ENCODE measurements around the gene LRPAP1.

The LRPAP1 gene

DNA sequence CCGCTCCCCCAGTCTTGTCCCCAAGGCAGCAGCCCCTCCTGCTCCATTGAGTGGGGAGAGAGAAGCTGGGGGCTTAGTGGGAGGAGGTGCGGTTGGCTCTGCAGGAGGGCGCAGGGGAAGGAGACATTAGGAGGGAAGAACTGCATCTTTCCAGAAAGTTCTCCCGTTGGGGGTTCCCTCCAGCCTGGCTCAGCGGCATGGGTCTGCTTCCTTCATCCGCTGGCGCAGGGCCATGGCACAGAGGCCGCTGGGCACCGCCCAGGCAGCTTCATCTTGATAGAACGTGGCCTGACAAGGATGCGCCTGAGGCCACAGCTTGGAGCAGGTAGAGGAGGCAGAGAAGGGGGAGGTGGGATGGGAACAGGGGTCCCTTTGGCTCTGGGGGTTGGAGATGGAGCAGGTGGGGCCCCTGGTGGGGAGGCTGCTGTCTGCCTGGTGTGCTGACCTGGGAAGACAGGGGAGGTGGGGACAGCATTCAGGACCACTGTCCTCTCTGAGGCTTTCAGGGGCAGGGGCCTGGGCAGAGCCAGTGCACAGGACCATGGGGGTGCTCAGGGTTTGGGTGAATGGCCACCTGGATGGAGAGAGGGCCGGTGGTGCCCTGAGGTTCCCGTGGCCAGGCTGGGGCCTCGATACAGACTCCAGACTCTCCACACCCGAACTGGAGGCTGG, 57.0 kb downstream of the LRPAP1 start:
- in situ Hi-C loops (cut with HindIII; ENCODE audit: low sequenced_read_pairs): no loop called here

DNA sequence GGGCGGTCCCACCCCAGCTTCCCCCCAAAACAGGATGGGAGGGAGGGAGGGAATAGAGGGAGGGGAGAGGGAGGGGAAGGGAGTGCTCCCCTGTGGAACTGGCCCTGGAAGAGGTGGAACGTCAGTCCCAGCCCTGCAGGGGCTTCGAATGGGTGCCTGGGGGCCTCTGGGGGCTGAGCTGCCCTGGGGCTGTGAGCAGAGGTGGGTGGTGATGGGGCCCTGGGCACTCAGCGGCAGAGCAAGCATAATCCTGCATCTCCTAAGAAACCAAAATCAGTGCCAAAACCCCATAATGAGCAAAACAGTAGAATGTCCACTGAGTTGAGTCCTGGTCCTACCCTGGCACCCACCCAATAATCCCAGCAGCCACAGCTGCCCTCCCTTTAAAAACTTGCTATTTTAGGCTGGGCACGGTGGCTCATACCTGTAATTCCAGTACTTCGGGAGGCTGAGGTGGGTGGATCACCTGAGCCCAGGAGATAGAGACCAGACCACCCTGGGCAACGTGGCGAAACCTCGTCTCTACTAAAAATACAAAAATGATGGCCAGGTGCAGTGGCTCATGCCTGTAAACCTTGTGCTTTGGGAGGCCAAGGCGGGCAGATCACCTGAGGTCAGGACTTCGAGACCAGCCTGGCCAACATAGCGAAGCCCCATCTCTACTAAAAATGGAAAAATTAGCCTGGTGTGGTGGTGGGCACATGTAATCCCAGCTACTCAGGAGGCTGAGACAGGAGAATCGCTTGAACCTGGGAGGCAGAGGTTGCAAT, 58.0 kb downstream of the LRPAP1 start:
- in situ Hi-C loops (cut with HindIII; ENCODE audit: low sequenced_read_pairs): no loop called here

DNA sequence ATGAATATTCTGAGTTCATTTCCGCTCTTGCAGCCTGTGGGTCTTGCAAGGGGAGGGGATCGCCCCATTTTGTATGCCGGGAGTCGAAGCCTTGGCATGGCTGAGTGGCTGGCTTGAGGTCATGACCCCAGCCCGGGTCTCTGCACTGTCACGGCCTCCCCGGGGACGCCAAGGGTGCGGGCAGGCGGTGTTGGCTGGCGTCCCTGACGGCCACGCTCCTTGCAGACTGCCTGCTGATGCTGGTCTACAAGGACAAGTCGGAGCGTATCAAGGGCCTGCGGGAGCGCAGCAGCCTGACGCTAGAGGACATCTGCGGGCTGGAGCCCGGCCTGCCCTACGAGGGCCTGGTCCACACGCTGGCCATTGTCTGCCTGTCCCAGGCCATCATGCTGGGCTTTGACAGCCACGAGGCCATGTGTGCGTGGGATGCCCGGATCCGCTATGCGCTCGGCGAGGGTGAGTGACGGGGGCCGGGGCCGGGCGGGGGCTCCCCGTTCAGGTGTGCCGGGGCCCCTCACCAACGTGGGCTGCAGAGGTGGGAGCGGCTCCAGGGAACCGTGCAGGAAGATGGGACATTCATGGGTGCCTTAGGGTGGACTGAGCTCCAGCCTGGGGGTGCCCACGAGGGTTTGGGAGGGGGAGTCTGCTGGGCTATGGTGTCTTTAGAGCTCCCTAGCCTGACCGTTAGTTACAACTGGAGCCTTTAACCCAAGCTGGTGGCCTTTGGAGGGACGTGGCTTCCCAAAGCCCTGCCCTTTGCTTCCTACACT, 58.9 kb downstream of the LRPAP1 start:
- in situ Hi-C loops (cut with HindIII; ENCODE audit: low sequenced_read_pairs): no loop called here

DNA sequence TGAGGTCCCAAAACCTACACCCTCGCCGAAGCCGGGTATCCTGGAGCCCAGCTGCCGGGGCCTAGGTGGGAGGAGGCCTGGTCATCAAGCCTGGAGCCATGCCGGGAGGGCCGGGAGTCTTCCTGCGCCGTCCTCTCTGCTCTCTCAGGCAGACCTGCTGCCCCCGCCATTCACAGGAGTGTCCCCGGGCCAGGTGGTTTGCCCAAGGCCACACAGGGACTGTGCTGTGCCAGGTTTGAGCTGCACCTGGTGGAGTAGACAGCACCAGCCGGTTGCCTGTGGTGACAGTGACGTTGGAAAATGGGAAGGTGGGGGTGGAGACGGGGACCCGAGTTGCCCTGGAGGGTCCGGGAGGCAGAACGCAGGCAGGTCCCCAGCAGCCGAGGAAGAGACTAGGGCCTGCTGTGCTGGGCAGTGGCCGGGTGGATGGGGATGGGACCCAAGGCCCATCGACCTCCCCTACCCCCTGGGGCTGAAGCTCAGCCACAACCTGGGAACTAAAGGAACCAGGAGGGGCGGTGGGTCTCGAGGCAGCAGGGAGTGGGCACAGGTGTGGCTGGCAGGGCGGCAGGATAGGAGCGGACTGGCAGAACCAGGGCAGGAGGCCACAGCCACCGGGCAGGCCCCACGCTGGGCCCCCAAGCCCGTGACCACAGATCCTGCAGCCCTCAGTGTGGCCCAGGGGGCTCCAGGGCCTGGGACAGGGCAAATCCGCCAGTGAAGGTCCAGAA, 59.6 kb downstream of the LRPAP1 start:
- in situ Hi-C loops (cut with HindIII; ENCODE audit: low sequenced_read_pairs): no loop called here

DNA sequence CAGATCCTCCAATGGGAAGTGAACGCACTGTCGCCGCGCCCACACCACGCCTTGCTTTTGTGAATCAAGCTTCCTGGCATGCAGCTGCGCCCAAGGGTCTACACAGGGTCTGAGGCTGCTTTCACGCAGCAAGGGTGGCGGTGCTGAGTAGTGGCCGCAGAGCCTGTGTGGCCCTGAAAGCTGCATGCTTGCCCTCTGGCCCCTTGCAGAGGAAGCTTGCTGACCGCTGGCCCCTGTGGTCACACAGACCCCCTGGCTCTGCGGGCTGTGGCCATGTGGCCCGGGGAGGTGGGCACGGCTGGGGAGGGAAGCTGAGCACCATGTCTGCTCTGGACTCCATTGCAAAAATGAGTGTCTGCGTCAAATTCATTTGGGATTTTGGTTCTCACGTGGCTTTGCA, 60.3 kb downstream of the LRPAP1 start:
- in situ Hi-C loops (cut with HindIII; ENCODE audit: low sequenced_read_pairs): no loop called here

DNA sequence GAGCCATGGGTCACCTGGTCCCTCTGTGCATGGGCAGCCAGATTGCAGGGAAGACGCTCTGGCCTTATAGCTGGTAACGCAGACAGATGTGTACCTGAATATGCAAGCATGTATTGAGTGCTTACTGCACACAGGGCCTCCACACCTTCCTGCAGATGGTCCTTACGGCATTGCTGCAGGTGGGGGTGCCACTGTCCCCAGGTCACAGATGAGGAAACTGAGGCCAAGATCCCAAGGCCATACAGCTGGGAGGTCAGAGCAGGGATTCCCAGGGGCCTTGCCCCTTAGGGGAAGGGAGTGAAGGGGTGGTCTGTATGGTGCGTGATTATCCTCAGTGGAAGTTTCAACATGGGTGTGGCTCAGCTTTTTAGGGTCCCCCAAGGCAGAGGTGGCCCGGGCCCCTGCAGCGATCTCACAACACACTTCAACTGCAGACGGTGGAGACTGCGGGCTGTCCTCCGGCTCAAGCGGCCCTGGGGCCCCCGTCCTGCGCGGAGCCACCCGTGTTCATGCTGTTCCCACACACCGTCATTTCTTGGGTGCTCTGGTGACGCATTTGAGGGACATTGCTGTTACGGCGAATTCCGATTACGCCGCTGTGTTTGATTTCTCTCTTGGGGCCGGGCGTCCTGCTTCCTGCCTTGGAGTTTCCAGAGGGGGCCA, 61.0 kb downstream of the LRPAP1 start:
- in situ Hi-C loops (cut with HindIII; ENCODE audit: low sequenced_read_pairs): no loop called here

DNA sequence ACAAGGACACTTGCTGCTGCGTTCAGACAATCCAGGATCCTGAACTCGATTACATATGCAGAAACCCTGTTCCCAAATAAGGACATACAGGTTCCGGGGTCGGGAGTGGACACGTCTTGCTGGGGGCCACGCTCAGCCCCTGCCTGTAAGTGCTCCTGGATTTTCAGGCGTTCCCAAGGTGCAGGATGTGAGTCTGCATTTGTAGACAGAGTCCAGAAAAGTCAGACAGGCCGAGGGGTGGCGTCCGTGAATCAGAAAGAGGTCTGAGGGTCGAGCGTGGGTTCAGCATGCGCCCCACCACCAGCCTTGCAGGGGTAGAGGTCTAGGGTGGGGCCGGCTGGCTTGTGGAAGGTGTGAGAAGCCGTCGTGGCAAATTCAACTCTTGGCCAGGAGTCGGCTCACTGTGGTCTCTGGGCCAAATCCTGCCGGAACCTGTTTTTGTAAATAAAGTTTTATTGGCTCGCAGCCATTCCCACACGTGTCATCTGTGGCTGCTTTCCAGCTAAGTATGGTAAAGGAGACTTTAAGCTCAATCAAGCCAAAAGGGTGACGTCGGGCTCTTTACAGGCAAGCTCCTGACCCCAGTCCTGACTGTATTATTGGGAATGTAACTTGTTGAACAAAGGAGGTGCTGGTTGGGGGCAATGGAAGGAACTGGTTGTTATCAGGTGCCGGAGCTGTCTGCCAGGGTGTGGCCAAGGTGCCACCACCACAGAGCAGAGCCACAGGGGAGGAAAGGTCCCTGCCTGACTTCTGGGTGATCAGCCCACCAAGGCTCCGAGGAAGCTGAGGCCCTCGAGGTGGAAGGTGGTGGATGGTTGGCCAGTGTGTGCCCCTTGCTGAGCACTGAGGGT, 61.8 kb downstream of the LRPAP1 start:
- in situ Hi-C loops (cut with HindIII; ENCODE audit: low sequenced_read_pairs): no loop called here

DNA sequence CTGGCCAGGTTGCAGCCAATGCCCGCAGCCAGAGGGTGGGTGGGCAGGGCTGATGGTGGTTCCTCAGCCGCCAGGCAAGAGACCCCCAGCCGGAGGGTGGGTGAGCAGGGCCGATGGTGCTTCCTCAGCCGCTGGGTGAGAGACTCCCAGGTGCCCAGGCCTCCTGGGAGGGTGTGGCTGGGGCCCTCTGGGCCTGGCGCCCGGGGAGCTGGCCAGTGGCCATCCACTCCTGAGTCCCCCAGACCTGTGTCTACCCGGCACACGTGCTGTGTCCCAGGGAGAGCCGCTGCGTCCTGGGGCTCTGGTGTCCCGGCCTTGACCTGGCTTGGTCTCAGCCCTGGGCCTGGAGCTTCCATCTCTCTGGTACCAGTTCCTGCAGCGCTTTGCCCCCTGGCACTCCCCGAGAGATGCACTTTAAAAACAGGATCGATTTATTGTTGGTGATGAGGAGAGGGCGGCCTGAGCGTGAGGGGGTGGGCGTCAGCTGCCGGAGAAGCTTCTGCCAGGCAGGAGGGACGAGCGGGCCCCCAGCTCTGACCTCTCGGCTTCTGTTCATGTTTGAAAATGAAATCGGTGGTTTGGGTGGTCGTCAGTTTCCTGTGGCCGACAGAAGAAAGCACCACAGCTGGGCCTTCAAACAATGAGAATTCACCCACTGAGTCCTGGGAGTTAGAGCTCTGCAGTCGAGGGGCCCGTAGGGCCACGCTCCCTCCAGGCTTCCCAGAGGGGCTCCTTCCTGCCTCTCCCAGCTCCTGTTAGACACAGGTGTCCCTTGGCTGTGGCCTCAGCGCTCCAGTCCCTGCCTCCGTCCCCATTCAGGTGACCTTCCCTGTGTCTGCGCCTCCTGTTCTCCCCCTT, 62.6 kb downstream of the LRPAP1 start:
- in situ Hi-C loops (cut with HindIII; ENCODE audit: low sequenced_read_pairs): no loop called here

DNA sequence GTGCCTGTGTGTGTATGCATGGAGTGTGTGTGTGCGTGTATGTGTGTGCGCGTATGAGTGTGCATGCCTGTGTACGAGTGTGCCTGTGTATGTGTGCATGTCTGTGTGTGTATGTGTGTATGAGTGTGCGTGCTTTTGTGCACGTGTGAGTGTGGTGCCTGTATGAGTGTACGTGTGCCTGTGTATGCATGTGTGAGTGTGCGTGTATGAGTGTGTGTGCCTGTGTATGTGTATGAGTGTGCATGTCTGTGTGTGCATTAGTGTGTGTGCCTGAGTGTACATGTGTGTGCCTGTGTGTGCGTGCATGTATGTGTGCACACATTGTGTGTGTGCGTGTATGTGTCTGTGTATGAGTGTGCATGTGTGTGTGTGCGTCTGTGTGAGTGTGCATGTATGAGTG, 63.4 kb downstream of the LRPAP1 start:
- in situ Hi-C loops (cut with HindIII; ENCODE audit: low sequenced_read_pairs): no loop called here

DNA sequence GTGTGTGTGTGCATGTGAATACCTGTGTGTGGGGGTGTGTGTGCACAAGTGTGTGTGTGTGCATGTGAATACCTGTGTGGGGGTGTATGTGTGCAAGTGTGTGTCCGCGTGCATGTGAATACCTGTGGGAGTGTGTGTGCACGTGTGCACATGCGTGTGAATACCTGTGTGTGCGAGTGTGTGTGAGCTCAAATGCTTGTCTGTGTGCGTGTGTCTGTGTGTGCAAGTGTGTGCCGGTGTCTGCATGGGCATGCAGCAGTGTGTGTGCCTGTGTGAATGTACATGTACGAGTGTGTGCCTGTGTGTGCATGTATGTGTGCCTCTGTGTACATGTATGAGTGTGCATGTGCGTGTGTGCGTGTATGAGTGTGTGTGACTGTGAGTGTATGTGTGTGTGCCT, 64.1 kb downstream of the LRPAP1 start:
- in situ Hi-C loops (cut with HindIII; ENCODE audit: low sequenced_read_pairs): no loop called here

DNA sequence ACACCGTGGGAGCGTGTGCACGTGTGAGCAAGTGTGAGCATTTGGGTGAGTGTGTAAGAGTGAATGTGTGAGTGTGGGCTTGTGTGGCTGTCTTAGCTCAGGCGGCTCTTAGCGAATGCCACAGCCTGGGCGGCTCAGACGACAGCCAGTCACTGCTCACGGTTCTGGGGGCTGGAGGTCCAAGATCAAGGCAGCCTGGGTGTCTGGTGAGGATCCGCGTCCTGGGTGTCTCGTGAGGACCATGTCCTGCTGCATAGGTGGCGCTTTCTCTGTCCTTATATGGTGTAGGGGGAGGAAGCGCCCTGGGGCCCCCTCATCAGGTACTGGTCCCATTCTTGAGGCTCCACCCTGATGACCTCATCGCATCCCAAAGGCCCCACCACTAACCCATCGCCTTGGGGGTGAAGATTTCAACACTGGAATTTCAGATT, 64.6 kb downstream of the LRPAP1 start:
- in situ Hi-C loops (cut with HindIII; ENCODE audit: low sequenced_read_pairs): no loop called here

DNA sequence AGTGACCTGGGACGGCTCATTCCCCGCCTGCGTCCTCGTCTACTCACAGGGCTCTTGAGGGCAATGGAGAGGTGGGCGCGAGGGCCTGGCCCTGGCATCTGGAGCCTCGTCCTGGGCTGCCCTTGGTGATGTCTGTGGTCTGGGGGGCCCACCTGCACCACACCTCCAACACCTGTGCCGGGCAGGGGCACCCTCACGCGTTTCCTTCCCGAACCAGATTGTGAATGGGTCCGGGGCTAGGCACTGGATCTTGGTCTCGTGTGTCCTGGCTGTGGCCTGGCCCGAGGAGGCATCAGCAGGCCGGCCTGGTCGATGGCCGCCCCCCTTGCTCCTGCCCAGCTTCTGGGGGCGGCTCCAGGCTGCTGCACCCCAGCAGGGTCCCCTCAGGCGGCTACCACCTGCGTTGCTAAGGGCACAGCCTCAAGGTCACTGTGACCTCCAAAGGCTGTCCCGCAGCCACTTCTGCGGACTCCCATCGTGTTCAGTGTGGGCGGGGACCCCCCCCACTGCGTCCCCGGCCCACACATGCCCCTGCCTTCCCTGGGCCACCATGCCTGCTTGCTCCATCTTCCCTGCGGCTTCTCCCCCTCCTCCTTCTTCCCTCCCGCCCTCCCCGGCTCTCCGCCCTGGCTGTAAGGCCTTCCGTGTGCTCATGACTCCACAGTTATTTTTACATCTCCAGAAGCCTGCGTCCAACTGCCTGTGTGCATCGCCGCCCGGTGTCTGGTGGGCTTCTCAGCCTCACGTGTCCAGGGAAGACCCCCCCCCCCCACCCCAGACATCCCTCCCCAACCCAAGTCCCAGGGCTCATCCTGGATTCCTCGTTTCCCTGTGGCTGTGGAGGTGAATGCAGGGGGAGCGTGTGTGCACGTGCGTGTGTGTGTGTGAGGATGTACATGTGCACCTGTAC, 65.3 kb downstream of the LRPAP1 start:
- in situ Hi-C loops (cut with HindIII; ENCODE audit: low sequenced_read_pairs): no loop called here

DNA sequence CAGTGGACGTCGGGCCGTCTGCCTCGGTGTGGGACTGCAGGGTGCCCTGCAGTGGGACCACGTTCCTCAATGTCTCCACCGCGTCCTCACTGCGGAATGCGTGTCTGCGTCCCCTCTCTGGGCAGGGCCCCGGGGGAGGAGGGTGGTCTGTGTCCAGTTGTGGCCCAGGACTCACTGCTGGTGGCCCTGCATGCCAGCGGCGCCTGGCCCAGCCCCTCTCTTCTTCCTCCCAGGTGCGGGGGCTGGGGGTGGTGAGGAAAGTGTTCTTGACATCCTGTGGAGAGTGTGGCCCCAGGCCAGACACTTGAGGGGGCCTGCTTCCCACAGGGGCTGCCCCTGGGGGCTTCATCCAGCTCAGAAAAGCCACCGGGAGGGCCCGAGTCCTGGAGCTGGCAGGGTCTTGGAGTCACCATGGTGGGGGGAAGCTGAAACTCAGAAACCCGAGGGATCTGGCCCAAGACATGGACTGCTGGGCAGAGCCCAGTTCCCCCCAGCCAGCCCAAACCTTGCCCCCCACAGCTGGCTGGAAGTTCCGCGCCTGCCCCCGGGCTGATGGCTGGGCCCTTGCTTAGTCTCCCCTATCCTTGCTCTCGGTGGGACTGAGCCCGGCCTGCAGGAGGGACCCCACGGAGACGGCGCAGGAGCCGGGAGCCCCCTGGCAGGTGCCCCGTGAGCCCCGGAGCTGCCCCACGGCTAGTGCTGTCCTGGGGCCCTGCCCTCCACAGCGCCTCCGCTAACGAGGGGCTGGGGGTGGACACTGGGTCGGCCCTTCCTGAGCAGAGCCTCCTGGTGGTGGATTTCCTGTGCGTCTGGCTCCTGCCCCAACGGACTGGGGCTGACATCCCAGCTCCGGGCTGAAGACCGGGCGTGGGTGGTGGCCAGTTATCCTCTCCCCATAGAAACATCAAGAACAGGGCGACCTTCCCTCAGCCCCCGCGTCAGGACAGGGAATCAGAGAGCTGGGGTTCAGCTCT, 66.2 kb downstream of the LRPAP1 start:
- in situ Hi-C loops (cut with HindIII; ENCODE audit: low sequenced_read_pairs): no loop called here

DNA sequence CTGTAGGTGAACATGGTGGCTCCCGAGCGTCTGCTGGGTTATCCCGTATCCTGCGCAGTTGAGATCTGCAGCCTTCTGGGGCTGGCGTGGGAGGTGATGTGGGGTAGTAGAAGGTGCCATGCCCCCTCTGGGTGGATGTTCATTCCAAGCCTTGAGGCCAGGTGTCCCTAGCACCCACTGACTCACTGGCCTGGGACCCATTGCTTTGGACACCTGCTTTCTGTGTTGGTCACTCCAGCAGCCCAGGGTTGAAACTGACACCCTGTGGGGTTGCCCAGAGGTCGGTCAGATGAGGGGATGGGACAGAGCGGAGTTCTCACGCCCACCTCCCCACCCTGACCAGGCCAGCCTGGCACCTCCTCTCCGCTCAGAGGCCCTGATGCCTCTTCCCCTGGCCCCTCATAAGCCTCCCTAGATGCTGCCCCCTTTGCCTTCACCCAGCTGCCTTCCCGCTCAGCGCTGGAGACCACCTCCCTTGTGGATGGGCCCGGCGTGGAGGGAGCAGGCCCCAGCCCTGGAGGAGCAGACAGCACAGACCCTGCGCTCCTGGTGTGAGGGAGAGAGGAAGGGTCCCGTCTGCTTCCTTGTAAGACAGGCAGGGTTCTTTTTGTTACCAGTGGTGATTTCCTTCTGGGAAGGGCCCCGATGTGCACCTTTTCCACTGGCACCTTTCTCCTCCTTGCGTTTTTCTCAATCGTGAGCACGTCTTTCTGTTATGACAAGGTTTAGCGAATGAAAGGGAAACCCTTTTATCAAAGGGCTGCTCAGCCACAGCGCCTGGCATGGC, 67.1 kb downstream of the LRPAP1 start:
- in situ Hi-C loops (cut with HindIII; ENCODE audit: low sequenced_read_pairs): no loop called here

DNA sequence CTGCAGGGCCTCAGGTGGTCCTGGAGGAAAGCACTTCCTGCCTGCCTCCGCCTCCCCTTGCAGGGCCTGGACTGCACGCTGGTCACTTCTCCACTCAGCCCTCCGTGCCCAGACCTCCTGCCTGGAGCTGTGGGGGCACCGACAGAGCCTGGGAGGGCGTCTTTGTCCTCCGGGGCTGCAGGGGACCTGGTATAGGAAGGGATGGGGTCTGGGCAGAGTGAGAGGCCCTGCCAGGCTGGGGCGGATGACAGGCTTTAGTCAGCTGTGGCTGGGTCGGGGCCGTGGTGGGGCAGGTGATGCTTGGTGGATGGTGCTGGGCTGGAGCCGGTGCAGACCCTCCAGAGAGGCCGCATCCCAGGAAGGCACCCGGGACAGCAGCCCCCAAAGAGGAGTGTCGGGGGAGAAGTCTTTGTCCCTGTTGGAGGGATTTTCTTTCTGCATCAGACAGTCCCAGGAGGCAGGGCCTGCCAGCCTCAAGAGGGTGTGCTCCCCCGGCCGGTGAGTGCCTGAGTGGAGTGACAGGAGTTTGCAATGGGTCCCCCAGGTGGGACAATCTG, 67.8 kb downstream of the LRPAP1 start:
- in situ Hi-C loops (cut with HindIII; ENCODE audit: low sequenced_read_pairs): no loop called here
